ACC112 (cell line): ENCODE results near the gene SNAPIN.
A peak's percentile ranks its signal among the peaks of the same experiment; 100 is the strongest.

Experiments
- H2AFZ ChIP-seq: fragments of 200-600 bp; sonication (generic); one replicate; pipeline ENCODE4 v1.6.0; 2017; ENCODE audit warnings: antibody characterized with exemption, low read length; ENCODE audit not compliant: unreplicated experiment
- H3K27ac ChIP-seq: fragments of 200-600 bp; sonication (generic); 2 replicates; pipeline ENCODE4 v1.5.1; 2014; ENCODE audit warnings: low read depth, mild to moderate bottlenecking, antibody characterized with exemption, low read length, moderate library complexity
- H3K27me3 ChIP-seq: fragments of 200-600 bp; sonication (generic); 2 replicates; pipeline ENCODE4 v1.6.1; 2014; ENCODE audit warnings: mild to moderate bottlenecking, antibody characterized with exemption, low read length, moderate library complexity, mixed read lengths; ENCODE audit not compliant: insufficient read depth
- H3K36me3 ChIP-seq: fragments of 200-600 bp; sonication (generic); 2 replicates; pipeline ENCODE4 v1.6.1; 2016; ENCODE audit warnings: mild to moderate bottlenecking, antibody characterized with exemption, low read length, moderate library complexity, mixed read lengths; ENCODE audit not compliant: insufficient read depth
- H3K4me1 ChIP-seq: fragments of 200-600 bp; sonication (generic); one replicate; pipeline ENCODE4 v1.6.1; 2016; ENCODE audit warnings: low read length, mixed read lengths; ENCODE audit not compliant: insufficient read depth, unreplicated experiment, control insufficient read depth
- H3K4me3 ChIP-seq: fragments of 200-600 bp; sonication (generic); 2 replicates; pipeline ENCODE4 v1.5.1; 2014; ENCODE audit warnings: mild to moderate bottlenecking, low read depth, low read length
- H3K79me2 ChIP-seq: fragments of 200-600 bp; sonication (generic); one replicate; pipeline ENCODE4 v1.6.0; 2016; ENCODE audit warnings: low read length; ENCODE audit not compliant: control insufficient read depth, unreplicated experiment, insufficient read depth

The SNAPIN gene

GRCh38 chr1:153646672-153647345 is 11.7 kb upstream of the SNAPIN start:
- H3K27me3 ChIP-seq, result no peaks in the 10 kb centered on the region
- no peaks in the 10 kb centered on the region for H3K4me1 ChIP-seq
- peaks cover 1% of the 10 kb centered on the region for H3K79me2 ChIP-seq
- H2AFZ ChIP-seq, result no peak overlapping the region
- H3K4me3 ChIP-seq, result no peak overlapping the region
- no peak overlapping the region for H3K27ac ChIP-seq
- H3K36me3 ChIP-seq, result peaks cover 31% of the 10 kb centered on the region

DNA sequence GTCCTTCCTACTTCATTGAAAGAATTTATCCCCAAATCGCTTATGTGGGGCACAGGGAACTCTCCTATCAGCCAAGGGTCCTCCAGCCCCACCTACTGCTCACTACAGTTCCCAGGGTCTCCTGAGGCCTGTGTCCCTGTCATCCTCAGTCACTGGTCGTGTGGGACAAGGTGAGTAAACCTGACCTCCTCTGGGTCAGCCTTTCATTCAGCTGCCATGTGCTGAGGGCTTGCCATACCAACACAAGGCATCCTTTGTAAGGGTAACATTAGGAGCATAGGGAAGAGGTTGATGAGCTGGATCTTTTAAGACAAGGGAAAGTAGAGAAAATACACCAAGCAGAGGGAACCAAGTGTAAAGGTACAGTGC is 11.2 kb upstream of the SNAPIN start:
- Histone ChIP-seq H3K4me1 (no peaks in the 10 kb centered on the region), H3K27ac (no peak overlapping the region), H3K36me3 (peaks cover 27% of the 10 kb centered on the region), H3K27me3 (no peaks in the 10 kb centered on the region), H2AFZ (no peak overlapping the region), H3K4me3 (no peak overlapping the region), H3K79me2 (no peaks in the 10 kb centered on the region)

DNA sequence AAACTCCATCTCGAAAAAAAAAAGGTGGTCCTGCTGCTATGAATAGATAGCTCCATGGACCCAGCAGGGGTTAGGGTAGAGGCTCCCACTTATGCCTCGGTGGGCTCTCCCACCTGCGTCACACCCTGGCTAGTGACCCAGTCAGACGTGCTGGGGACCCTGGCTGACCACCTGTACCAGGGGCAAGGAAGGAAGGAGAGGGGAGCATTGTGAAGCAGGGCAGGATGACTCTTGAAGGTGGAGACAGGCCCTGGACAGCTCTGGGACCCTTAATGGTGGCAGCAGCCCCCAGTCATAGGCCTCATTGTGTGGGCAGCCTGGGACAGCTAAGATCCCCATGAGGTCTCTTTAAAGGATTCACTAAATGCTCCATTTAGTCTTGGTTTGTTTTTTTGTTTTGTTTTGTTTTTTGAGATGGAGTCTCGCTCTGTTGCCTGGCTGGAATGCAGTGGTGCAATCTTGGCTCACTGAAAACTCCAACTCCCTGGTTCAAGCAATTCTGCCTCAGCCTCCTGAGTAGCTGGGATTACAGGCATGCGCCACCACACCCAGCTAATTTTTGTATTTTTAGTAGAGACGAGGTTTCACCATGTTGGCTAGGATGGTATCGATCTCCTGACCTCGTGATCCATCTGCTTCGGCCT is 10.4 kb upstream of the SNAPIN start:
- Histone ChIP-seq H3K27me3 (no peaks in the 10 kb centered on the region), H3K36me3 (peaks cover 27% of the 10 kb centered on the region), H2AFZ (no peak overlapping the region), H3K27ac (no peak overlapping the region), H3K4me3 (no peak overlapping the region), H3K79me2 (no peaks in the 10 kb centered on the region), H3K4me1 (peaks cover 7% of the 10 kb centered on the region)

GRCh38 chr1:153649137-153649862 is 9.2 kb upstream of the SNAPIN start:
- Histone ChIP-seq H3K4me1 (peaks cover 7% of the 10 kb centered on the region), H3K36me3 (peaks cover 17% of the 10 kb centered on the region), H3K4me3 (no peak overlapping the region), H2AFZ (no peak overlapping the region), H3K79me2 (no peaks in the 10 kb centered on the region), H3K27me3 (no peaks in the 10 kb centered on the region), H3K27ac (no peak overlapping the region)

- Histone ChIP-seq H3K79me2 (no peaks in the 10 kb centered on the region), H2AFZ (no peak overlapping the region), H3K27me3 (no peaks in the 10 kb centered on the region), H3K36me3 (peaks cover 12% of the 10 kb centered on the region), H3K4me3 (no peak overlapping the region), H3K4me1 (peaks cover 7% of the 10 kb centered on the region), H3K27ac (no peak overlapping the region)
Measured at GRCh38 chr1:153649863-153650235, 8.7 kb upstream of the SNAPIN start.

DNA sequence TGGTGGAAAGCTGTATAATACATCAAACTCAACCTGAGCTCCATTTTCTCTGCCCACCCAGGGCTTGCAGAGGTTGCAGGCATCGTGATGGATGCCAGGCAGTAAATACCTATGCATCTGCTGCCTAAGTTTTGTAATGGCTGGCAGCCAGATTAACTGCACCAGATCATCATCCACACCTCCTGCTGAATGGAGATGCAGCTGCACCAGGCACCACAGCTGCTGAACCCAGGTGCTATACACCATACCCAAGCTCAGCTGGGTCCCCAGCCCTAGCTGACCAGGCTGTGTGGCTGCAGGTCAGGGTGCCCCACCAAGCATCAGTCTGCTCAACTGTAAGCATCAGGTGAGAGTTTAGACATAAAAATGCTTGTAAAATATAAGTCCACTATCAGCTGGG is 6.7 kb upstream of the SNAPIN start:
- H3K27me3 ChIP-seq, result no peaks in the 10 kb centered on the region
- no peaks in the 10 kb centered on the region for H3K79me2 ChIP-seq
- H3K27ac ChIP-seq, result no peak overlapping the region
- no peak overlapping the region for H3K4me3 ChIP-seq
- H3K36me3 ChIP-seq, result no peaks in the 10 kb centered on the region
- H2AFZ ChIP-seq, result no peak overlapping the region
- H3K4me1 ChIP-seq, result peaks cover 7% of the 10 kb centered on the region

DNA sequence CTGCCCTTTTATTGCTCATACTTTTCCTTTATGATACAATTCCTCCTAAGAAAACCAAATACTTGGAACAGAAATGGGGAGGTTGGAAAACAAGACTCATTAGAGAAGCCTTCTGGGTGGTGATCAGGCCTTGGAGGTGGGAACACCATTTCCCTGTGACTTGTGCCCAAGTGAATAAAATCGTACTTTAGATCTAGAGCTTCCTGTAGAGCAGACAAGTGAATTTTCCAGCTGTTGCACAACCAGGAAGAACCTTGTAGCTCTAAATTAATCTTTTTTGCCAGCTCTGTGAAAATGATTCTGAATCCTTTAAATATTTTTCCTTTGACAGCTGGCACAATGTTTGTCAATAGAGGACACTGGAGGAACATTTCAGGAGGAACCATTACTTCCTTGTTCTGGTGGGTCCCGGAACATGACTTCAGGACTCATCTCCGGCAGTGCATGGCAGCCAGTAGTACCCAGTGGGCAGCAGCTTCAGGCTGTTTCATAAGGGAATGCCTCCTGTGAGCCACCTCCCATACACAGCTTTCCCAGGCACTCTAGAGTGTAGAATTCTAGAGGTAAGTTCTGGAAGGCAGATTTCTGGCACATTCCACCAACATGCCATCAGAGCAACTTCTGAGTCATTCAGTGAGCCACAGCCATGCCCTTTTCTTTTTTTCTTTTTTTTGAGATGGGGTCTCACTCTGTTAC is 5.5 kb upstream of the SNAPIN start:
- Histone ChIP-seq H3K4me1 (peaks cover 7% of the 10 kb centered on the region), H3K27me3 (no peaks in the 10 kb centered on the region), H3K79me2 (no peaks in the 10 kb centered on the region), H2AFZ (peak overlapping the region; percentile 86), H3K4me3 (no peak overlapping the region), H3K36me3 (no peaks in the 10 kb centered on the region), H3K27ac (0 out of 2 replicates have a peak overlapping the region, but pooled peaks have one; percentile 4)

- H3K4me1 ChIP-seq, result peaks cover 14% of the 10 kb centered on the region
- no peaks in the 10 kb centered on the region for H3K36me3 ChIP-seq
- H3K27me3 ChIP-seq, result no peaks in the 10 kb centered on the region
Measured at GRCh38 chr1:153655333-153655732, 3.2 kb upstream of the SNAPIN start.

GRCh38 chr1:153659175-153659534 is 652 bp downstream of the SNAPIN start:
- Histone ChIP-seq H3K4me1 (peaks cover 21% of the 10 kb centered on the region), H3K36me3 (peaks cover 16% of the 10 kb centered on the region; the same call in 1 of the 2 replicates), H2AFZ (peak overlapping the region; percentile 61), H3K27me3 (no peaks in the 10 kb centered on the region), H3K79me2 (peaks cover 14% of the 10 kb centered on the region), H3K4me3 (peak overlapping the region; percentile 85), H3K27ac (no peak overlapping the region)

More at GRCh38 chr1:153655333-153655732, 3.2 kb upstream of the SNAPIN start:
- Histone ChIP-seq H2AFZ (no peak overlapping the region), H3K79me2 (peaks cover 14% of the 10 kb centered on the region), H3K4me3 (no peak overlapping the region), H3K27ac (no peak overlapping the region)

DNA sequence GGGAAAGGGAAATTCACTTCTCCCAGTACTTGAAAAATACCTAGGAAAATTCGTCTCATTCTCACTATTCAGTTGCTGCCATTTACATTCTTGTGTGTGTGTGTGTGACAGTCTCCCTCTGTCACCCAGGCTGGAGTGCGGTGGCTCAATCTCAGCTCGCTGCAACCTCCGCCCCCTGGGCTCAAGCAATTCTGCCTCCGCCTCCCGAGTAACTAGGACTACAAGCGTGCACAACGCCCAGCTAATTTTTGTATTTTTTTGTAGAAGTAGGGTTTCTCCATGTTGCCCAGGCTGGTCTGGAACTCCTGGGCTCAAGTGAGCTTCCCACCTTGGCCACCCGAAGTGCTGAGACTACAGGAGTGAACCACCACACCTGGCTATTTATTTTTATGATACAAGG is 1.2 kb downstream of the SNAPIN start:
- Histone ChIP-seq H3K4me3 (peak overlapping the region; percentile 85), H2AFZ (no peak overlapping the region), H3K4me1 (peaks cover 22% of the 10 kb centered on the region), H3K27ac (no peak overlapping the region), H3K27me3 (no peaks in the 10 kb centered on the region), H3K79me2 (peaks cover 14% of the 10 kb centered on the region), H3K36me3 (peaks cover 17% of the 10 kb centered on the region; the same call in 1 of the 2 replicates)
